GM13976 (cell line): ENCODE measurements around the gene TRAPPC5.

Experiments
- DNase-seq: peaks from one replicate; pipeline ENCODE4 v3.0.0; 2012; ENCODE audit warnings: low spot score
- in situ Hi-C: fragments of 300-500 bp; cut with MboI; formaldehyde crosslinking; loops from one replicate; pipeline ENCODE4 v1.12.0; 2022; ENCODE audit warnings: low sequenced_read_pairs, mixed read lengths, inconsistent platforms; ENCODE audit not compliant: unreplicated experiment
- TF ChIP-seq, protein P1 (sequence below): IDR thresholded peaks from 2 replicates; pipeline ENCODE4 v1.5.1; 2012; ENCODE audit warnings: borderline replicate concordance, mild to moderate bottlenecking; ENCODE audit not compliant: insufficient read depth; ENCODE audit errors: extremely low read depth, missing control alignments, control extremely low read depth

The TRAPPC5 gene

DNA sequence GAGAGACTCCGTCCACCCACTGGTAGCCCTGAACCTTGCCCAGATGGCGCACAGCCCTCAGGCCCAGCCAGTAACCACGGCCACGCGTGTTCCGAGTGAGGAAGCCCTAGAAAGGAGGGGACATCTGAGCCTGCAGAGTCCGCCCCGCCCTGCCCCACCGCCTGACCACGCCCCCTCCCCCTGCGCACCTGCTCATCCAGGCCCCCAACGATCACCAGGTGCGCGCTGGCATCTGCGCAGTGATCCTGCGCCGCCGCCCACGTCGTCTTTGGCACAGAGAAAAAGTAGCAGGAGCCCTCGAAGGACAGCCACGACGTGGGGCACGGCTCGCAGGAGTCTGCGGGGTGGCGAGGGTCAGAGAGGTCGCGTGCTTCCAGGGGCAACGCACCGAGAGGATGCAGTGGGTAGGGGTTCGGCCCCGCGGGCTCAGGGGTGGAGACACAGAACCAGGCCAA, 49.2 kb downstream of the TRAPPC5 start:
- in situ Hi-C loops, result no loop called here
- no peak for DNase-seq

GRCh38 chr19:7730286-7731217, 49.9 kb downstream of the TRAPPC5 start:
- DNase-seq, result no peak
- in situ Hi-C loops, result no loop called here
- TF ChIP-seq, protein P1, sequence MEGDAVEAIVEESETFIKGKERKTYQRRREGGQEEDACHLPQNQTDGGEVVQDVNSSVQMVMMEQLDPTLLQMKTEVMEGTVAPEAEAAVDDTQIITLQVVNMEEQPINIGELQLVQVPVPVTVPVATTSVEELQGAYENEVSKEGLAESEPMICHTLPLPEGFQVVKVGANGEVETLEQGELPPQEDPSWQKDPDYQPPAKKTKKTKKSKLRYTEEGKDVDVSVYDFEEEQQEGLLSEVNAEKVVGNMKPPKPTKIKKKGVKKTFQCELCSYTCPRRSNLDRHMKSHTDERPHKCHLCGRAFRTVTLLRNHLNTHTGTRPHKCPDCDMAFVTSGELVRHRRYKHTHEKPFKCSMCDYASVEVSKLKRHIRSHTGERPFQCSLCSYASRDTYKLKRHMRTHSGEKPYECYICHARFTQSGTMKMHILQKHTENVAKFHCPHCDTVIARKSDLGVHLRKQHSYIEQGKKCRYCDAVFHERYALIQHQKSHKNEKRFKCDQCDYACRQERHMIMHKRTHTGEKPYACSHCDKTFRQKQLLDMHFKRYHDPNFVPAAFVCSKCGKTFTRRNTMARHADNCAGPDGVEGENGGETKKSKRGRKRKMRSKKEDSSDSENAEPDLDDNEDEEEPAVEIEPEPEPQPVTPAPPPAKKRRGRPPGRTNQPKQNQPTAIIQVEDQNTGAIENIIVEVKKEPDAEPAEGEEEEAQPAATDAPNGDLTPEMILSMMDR, result no peak

More for the DNA sequence above, 49.2 kb downstream of the TRAPPC5 start:
- TF ChIP-seq, protein P1, result no peak

GRCh38 chr19:7731218-7731595, 50.6 kb downstream of the TRAPPC5 start:
- in situ Hi-C loops, result no loop called here
- TF ChIP-seq, protein P1, result no peak

DNA sequence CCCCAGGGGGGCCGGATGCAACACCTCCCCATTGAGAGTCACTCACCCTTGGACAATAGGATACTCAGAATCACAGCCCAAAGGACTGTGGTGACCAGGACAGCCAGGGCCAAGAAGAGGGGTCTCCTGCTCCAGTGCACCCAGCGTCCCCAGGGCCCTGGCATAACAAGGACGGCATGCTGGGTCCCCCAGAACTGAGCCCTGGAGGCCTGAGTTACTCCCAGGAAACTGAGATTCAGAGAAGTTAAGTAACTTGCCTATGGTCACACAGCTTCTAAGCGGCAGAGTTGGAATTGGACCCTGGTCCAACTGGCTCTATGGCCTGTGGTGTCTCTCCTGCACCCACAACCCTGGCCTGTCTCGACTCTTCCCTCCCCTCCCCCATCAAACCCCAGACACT, 51.0 kb downstream of the TRAPPC5 start:
- DNase-seq, result no peak
- TF ChIP-seq, protein P1, result no peak
- in situ Hi-C loops, result no loop called here

More at GRCh38 chr19:7731218-7731595, 50.6 kb downstream of the TRAPPC5 start:
- no peak for DNase-seq

DNA sequence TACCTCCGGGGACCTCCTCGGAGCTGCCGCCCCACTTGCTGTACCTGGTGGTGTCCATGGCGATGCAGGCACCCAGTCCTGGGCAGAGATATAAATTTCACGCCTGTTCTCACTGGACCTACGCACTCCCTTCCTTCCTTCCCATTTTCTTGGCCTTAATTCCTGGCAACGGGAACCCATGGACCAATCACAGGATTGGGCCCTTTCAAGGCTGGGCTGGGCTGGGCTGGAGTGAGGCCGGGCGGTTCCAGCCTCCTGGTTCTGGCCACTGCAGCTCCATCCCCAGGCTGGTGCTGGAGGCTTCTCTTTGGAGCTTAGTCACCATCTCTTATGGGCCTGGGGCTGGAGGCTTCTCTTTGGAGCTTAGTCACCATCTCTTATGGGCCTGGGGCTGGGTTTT, 51.4 kb downstream of the TRAPPC5 start, which contains the start of gene CLEC4G:
CLEC4G (minus strand) TSS at position 66 of the 400 bp plus-strand sequence; CDS start at position 58, 8 bp downstream.
- TF ChIP-seq, protein P1, result no peak
- in situ Hi-C loops, result no loop called here
- DNase-seq, result no peak

DNA sequence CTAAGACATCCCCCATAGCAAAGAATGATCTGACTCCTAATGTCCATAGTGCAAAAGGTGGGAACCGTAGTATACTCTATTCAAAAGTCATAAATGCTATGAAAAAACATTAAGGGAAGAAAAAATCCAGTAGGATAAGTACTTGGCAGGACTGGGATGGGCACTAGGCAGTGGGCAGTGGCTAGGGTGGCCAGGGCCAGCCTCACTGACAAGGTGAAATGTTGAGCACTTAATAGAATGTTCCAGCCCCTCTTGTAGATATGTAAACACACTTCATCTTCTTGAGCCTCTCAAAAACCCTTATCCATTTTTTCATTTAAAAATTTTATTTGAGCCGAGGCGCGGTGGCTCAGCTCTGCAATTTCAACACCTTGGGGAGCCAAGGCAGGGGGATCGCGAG, 52.7 kb downstream of the TRAPPC5 start:
- DNase-seq, result no peak
- in situ Hi-C loops, result no loop called here
- TF ChIP-seq, protein P1, result no peak
